Measurements from ENCODE around the gene IQCM.

The IQCM gene

GRCh38 chr4:149409146-149409545 lies 406.5 kb downstream of the IQCM start:
- H3K9me2 ChIP-seq (replicated peaks; ENCODE audit: low read depth, low read length), result no peaks in the 10 kb centered on the region
- H3K4me3 ChIP-seq (ENCODE audit: low read length, poor library complexity, severe bottlenecking), result no peak overlapping the region
- H3K27me3 ChIP-seq (ENCODE audit: insufficient read depth, low read length, poor library complexity, severe bottlenecking), result no peaks in the 10 kb centered on the region
- H3K36me3 ChIP-seq (ENCODE audit: insufficient read depth, low read length), result no peaks in the 10 kb centered on the region
- no peak for TF ChIP-seq EZH2phosphoT487 (IDR thresholded peaks at IDR 0.05; ENCODE audit: borderline replicate concordance)
- no peak for TF ChIP-seq CTCF (conservative IDR thresholded peaks at IDR 0.05; ENCODE audit: low read length)
- H4K20me1 ChIP-seq (ENCODE audit: insufficient read depth, low read length, poor library complexity, severe bottlenecking), result no peaks in the 10 kb centered on the region
- no peaks in the 10 kb centered on the region for H3F3A ChIP-seq (ENCODE audit: low read depth)
- no peak overlapping the region for H3K9ac ChIP-seq (ENCODE audit: low read depth, low read length, poor library complexity, severe bottlenecking)
- no peaks in the 10 kb centered on the region for H3K4me1 ChIP-seq (ENCODE audit: insufficient read depth, low read length, poor library complexity, severe bottlenecking)
- H3K79me2 ChIP-seq (ENCODE audit: insufficient read depth, low read length), result no peaks in the 10 kb centered on the region
- H2AFZ ChIP-seq (ENCODE audit: low read length), result no peak overlapping the region
- no peaks in the 10 kb centered on the region for H3K9me3 ChIP-seq (ENCODE audit: insufficient read depth, low read depth, low read length)
- H3K4me2 ChIP-seq (ENCODE audit: low read depth, low read length, poor library complexity, severe bottlenecking), result no peak overlapping the region

GRCh38 chr4:149404143-149404542 lies 411.5 kb downstream of the IQCM start:
- H3K9ac ChIP-seq (ENCODE audit: low read depth, low read length, poor library complexity, severe bottlenecking), result no peak overlapping the region
- no peak for TF ChIP-seq CTCF (conservative IDR thresholded peaks at IDR 0.05; ENCODE audit: low read length)
- no peak for TF ChIP-seq EZH2phosphoT487 (IDR thresholded peaks at IDR 0.05; ENCODE audit: borderline replicate concordance)
- no peaks in the 10 kb centered on the region for H3K4me1 ChIP-seq (ENCODE audit: insufficient read depth, low read length, poor library complexity, severe bottlenecking)
- H2AFZ ChIP-seq (ENCODE audit: low read length), result no peak overlapping the region
- no peaks in the 10 kb centered on the region for H3K9me3 ChIP-seq (ENCODE audit: insufficient read depth, low read depth, low read length)
- no peaks in the 10 kb centered on the region for H3K36me3 ChIP-seq (ENCODE audit: insufficient read depth, low read length)
- no peaks in the 10 kb centered on the region for H3K27me3 ChIP-seq (ENCODE audit: insufficient read depth, low read length, poor library complexity, severe bottlenecking)
- H4K20me1 ChIP-seq (ENCODE audit: insufficient read depth, low read length, poor library complexity, severe bottlenecking), result no peaks in the 10 kb centered on the region
- H3F3A ChIP-seq (ENCODE audit: low read depth), result no peaks in the 10 kb centered on the region
- H3K79me2 ChIP-seq (ENCODE audit: insufficient read depth, low read length), result no peaks in the 10 kb centered on the region
- no peaks in the 10 kb centered on the region for H3K9me2 ChIP-seq (replicated peaks; ENCODE audit: low read depth, low read length)
- H3K4me3 ChIP-seq (ENCODE audit: low read length, poor library complexity, severe bottlenecking), result no peak overlapping the region
- no peak overlapping the region for H3K4me2 ChIP-seq (ENCODE audit: low read depth, low read length, poor library complexity, severe bottlenecking)

- Histone ChIP-seq H3F3A (ENCODE audit: low read depth) (no peaks in the 10 kb centered on the region), H3K79me2 (ENCODE audit: insufficient read depth, low read length) (no peaks in the 10 kb centered on the region), H3K27me3 (ENCODE audit: insufficient read depth, low read length, poor library complexity, severe bottlenecking) (no peaks in the 10 kb centered on the region), H3K4me2 (ENCODE audit: low read depth, low read length, poor library complexity, severe bottlenecking) (no peak overlapping the region), H3K4me1 (ENCODE audit: insufficient read depth, low read length, poor library complexity, severe bottlenecking) (no peaks in the 10 kb centered on the region), H3K9ac (ENCODE audit: low read depth, low read length, poor library complexity, severe bottlenecking) (no peak overlapping the region), H2AFZ (ENCODE audit: low read length) (no peak overlapping the region), H3K9me2 (replicated peaks; ENCODE audit: low read depth, low read length) (no peaks in the 10 kb centered on the region), H4K20me1 (ENCODE audit: insufficient read depth, low read length, poor library complexity, severe bottlenecking) (no peaks in the 10 kb centered on the region), H3K9me3 (ENCODE audit: insufficient read depth, low read depth, low read length) (no peaks in the 10 kb centered on the region), H3K4me3 (ENCODE audit: low read length, poor library complexity, severe bottlenecking) (no peak overlapping the region), H3K36me3 (ENCODE audit: insufficient read depth, low read length) (no peaks in the 10 kb centered on the region)
- TF ChIP-seq EZH2phosphoT487 (IDR thresholded peaks at IDR 0.05; ENCODE audit: borderline replicate concordance) (no peak), CTCF (conservative IDR thresholded peaks at IDR 0.05; ENCODE audit: low read length) (no peak)
These were observed 412.6 kb downstream of the IQCM start for GRCh38 chr4:149403081-149403480.

Data from Loucy (cell line).